HL-60/S4 treated with phorbol 12-myristate 13-acetate at 8.2 ng/mL for 4 days and 3 days (cell line): ENCODE data around the gene MMP10.

ENCODE experiments used
- in situ Hi-C: fragments of 300-500 bp; cut with MboI; formaldehyde crosslinking; loops from 2 replicates; pipeline ENCODE4 v1.15.0; 2022; ENCODE audit warnings: low sequenced_read_pairs

The MMP10 gene

GRCh38 chr11:102729849-102730815, 50.3 kb downstream of the MMP10 start:
- in situ Hi-C loops: no loop called here

DNA sequence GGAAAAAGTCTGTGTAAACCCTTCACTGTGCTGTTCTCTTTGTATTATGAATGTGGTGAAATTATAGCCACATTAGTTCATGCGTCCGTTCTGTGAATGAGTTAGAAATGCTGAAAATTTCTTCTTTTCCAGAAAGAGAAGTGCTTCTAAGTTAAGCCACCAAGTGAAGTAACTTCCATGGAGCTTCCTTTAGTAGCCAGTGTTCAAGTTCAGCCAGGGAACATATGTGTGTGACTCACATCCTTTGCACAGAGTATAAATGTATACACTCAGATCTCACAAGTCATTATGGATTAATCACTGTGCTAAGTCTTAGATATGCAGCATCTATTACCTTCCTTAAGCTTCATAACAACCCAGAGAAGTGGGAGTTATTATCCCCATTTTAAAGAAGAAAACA, 52.5 kb downstream of the MMP10 start:
- in situ Hi-C loops: no loop called here

DNA sequence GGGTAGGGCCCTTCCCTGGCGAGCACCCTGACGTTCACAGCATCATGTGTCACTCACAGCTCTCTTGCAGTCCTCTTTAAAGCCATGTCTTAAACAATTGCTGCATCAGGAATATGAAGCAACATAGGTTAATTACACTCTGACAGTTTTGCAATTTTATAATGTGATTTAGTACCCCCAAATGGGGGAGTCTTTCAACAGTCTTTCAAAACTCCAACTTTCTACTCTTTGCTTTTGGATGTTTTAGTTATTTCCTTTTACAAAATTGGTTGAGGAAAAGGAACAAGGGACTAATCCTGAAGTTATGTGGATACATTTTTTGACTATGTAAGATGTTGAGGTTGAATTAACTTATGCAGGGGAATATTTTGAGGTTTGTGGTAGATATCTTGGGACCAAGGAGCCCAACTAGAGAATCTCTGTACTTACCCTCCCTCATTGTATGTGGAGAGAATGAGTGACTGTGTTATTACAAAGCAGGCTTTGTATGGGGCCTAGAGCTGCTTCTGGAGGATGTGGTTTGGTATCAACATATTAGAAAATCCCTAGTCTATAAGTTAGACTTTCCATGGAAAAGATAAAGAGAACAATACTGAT, 55.4 kb downstream of the MMP10 start, which contains the start of gene MMP8:
Gene MMP8 (minus strand): TSS at position 51 of the 597 bp plus-strand sequence. CDS start 99 bp downstream, outside the sequence.
- in situ Hi-C loops: no loop called here

GRCh38 chr11:102722821-102723220, 57.6 kb downstream of the MMP10 start:
- in situ Hi-C loops: no loop called here
